Esophagus muscularis mucosa (tissue), 4 donors: ENCODE data around the gene NDUFB7.

Source experiments
- CTCF ChIP-seq, 3 experiments: fragments of 200-600 bp in 2 of 3; fragments of 450-650 bp in 1 of 3; sonication (generic) in 2 of 3; IDR thresholded peaks; one replicate each; pipeline ENCODE4 v1.5.1; 2017 to 2019; ENCODE audit warnings: antibody characterized with exemption in 3 of 3, mild to moderate bottlenecking in 2 of 3, moderate library complexity in 1 of 3
- EP300 ChIP-seq: sonication (generic); formaldehyde crosslinking; IDR thresholded peaks from one replicate; pipeline ENCODE4 v1.6.1; 2017; ENCODE audit warnings: antibody characterized with exemption
- POLR2A ChIP-seq: fragments of 450-650 bp; IDR thresholded peaks from one replicate; pipeline ENCODE4 v1.6.1; 2017; ENCODE audit warnings: antibody characterized with exemption, moderate library complexity, mild to moderate bottlenecking, low read depth
- POLR2AphosphoS5 ChIP-seq, 2 donors: sonication (generic); formaldehyde crosslinking; IDR thresholded peaks; one replicate each; pipeline ENCODE4 v1.6.1; 2017; ENCODE audit warnings: antibody characterized with exemption in 2 of 2

GRCh38 chr19:14595558-14595957 is 23.7 kb upstream of the NDUFB7 start:
- TF ChIP-seq POLR2AphosphoS5 (IDR thresholded peaks at IDR 0.05) (no peak), CTCF (IDR thresholded peaks at IDR 0.05) (no peak), POLR2A (no peak), EP300 (no peak)
